GM20000 (cell line): ENCODE measurements around the gene CAMTA1.

ENCODE experiments used
- DNase-seq: peaks from one replicate; pipeline ENCODE4 v3.0.0; 2012; ENCODE audit warnings: low spot score
- CTCF ChIP-seq: IDR thresholded peaks from 2 replicates; pipeline ENCODE4 v1.5.1; 2012; ENCODE audit warnings: mild to moderate bottlenecking, control low read depth; ENCODE audit errors: extremely low read depth, missing control alignments

CAMTA1 gene

DNA sequence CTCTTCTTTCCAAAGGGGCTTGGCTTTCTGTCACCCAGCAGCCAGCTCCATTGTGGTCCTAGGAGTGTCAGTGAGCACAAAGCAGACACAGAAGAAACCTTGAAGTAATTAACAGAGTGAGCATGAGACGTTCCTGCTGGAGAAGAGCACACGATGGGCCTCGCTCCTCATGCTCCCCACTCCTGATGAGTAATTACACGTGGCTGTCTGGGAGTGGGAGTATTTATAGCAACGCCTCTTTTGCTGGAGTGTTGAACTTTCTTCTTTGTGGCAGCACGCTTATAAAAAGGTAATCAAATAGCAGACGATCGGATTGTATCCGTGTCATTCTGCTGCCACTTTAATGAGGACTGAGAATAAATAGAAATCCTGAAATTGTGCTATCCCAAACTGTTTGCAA lies 185.8 kb downstream of the CAMTA1 start:
- no peak for TF ChIP-seq CTCF
- no peak for DNase-seq

DNA sequence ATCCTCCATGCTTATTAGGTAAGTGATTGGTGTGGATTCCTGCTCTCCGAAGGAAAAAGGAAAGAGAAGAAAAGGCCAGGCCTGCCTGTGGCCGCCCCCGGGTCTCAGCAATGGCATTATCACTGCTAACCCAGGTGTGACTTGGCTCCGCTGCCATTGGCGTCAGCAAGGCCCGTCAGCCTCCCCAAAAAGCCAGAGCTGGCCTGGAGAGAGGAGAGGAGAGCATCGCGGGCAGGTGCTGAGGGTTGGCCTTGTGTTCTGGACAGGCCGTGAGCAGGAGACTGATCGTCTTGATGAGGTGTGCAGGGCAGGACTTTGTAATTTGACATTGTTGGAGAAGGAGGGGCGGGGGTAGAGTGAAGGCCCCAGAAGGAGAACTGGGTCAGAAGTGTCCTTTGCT lies 186.4 kb downstream of the CAMTA1 start:
- no peak for TF ChIP-seq CTCF
- no peak for DNase-seq

DNA sequence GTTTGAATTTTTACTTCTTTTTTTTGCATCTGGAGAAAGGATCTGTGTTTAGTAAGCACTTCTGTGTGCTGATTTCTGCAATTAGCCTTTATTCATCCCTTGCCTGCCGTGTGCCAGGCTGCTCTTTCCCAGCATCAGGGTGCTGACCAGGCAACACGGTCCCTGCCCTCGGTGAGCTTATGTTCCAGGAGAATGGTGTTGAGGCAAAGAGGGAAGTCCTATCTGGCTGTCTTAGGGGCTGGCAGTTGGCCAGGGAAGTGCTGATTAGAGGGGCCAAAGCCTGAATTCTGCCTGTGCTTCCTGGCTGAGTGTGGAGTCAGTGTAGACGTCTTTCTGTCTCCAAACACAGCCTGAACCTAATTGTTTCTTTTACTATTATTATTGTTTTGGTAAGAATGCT lies 187.1 kb downstream of the CAMTA1 start:
- TF ChIP-seq CTCF = no peak
- DNase-seq = no peak

DNA sequence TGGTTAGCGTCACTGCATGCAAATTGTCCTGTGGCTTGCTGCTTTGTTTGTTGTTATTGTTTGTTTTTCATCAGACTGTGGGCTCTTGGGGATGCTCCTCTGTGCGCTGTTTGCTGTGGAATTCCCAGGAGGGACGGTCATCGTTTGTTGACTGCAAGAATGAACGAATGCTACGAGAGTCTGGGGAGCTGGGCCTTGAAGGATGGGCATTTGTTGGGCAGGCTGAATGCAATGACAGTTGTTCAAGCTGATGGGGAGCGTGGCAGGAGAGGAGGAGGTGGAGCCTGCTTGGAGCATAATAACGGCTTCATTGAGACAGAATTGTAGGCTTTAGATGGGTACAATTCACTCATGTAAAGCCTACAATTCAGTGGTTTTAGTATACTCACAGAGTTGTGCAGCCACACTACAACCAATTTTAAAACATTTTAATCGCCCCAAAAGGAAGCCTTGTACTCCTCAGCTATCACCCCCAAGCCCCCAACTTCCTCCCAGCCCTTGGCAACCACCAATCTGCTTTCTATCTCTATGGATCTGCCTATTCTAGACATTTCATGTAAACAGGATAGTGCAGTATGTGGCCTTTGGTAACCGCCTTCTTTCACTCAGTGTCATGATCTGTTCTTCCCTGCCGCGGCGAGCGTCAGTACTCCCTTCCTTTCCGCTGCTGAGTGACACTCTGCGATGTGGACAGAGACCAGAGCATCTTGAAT lies 190.2 kb downstream of the CAMTA1 start:
- TF ChIP-seq CTCF = no peak
- DNase-seq = no peak

DNA sequence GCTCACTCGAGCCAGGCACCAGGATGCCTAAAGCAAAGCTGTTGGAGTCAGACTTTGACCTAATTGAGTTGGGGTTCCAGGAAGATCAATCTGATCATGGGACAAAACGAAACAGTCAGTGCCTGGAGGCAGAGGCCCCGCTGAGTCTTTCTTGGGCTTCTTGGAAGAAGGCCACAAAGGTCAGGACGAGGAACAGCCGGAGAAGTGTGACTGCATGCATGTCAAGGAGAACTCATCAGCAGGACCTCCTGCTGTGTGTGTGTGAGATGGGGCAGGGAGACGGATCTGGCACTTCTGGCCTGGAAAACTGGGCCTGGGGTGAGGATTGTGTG lies 190.8 kb downstream of the CAMTA1 start:
- no peak for TF ChIP-seq CTCF
- no peak for DNase-seq

DNA sequence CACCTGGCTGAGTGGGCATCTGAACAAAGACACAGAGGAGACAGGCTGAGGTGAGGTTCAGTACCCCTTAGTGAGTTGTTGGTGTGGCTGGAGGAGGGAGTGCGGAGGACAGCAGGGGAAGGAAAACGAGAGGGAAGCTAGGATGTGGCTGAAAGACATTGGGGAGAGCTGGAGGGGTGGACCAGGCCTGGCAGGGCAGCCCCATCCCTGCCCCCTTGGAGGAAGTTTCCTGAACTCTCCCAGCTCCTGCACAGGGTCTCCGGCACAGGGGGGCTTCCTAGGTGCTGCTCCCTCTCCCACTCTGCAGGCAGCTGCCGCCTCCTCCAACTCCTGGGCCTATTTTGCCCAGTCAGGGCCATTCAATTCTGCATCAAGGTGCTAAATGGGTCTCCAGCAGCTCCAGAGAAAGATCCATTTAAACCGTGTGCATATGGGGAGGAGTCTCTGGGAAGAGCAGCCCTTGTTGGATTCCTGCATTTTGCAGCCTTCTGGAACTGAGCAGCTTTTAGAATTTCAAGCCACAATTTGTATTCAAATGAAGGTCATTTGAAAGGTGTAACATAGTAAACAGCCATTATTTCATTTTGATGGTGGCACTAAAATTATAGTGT lies 193.9 kb downstream of the CAMTA1 start:
- DNase-seq = no peak
- no peak for TF ChIP-seq CTCF

- no peak for TF ChIP-seq CTCF
- DNase-seq = no peak
These were observed 196.3 kb downstream of the CAMTA1 start for GRCh38 chr1:6981595-6981994.
